Measurements from ENCODE around the gene PSMA8. TPM values are rescaled to one million over a fixed set of nuclear protein-coding genes. Genes with fewer than 3 reads are reported as not detected.
"Not testable (repeated sequence)": the region's sequence is repeated elsewhere in the genome, so short reads cannot be mapped to it uniquely, and the experiment has no call there.

Gene PSMA8
- total RNA-seq, 1 donor from 2014 or later = not detected

GRCh38 chr18:26104035-26104434 is 29.6 kb upstream of the PSMA8 start:
- H3K27ac Mint-ChIP-seq (ENCODE audit: unreplicated experiment) = no peak overlapping the region
- peaks cover 2% of the 10 kb centered on the region for H3K27me3 Mint-ChIP-seq (ENCODE audit: low read depth)
- no peaks in the 10 kb centered on the region for H3K36me3 Mint-ChIP-seq (ENCODE audit: low read depth)
- H3K4me1 Mint-ChIP-seq (ENCODE audit: low read depth) = no peaks in the 10 kb centered on the region
- no peak overlapping the region for H3K4me3 Mint-ChIP-seq (ENCODE audit: unreplicated experiment)
- no peak for DNase-seq (ENCODE audit: low spot score)
- TF ChIP-seq CTCF (IDR thresholded peaks at IDR 0.05) = no peak
- H3K9me3 Mint-ChIP-seq (ENCODE audit: low read depth) = peaks cover 4% of the 10 kb centered on the region

- Mint-ChIP-seq H3K27me3 (ENCODE audit: low read depth) (peaks cover 5% of the 10 kb centered on the region), H3K9me3 (ENCODE audit: low read depth) (peaks cover 15% of the 10 kb centered on the region), H3K36me3 (ENCODE audit: low read depth) (peaks cover 3% of the 10 kb centered on the region), H3K4me3 (ENCODE audit: unreplicated experiment) (no peak overlapping the region), H3K27ac (ENCODE audit: unreplicated experiment) (no peak overlapping the region), H3K4me1 (ENCODE audit: low read depth) (no peaks in the 10 kb centered on the region)
- no peak for TF ChIP-seq CTCF (IDR thresholded peaks at IDR 0.05)
- no peak for DNase-seq (ENCODE audit: low spot score)
Observed at GRCh38 chr18:26119246-26119645, 14.4 kb upstream of the PSMA8 start.

- H3K27ac Mint-ChIP-seq (ENCODE audit: unreplicated experiment) = no peak overlapping the region
Observed at GRCh38 chr18:26121476-26121875, 12.2 kb upstream of the PSMA8 start.

DNA sequence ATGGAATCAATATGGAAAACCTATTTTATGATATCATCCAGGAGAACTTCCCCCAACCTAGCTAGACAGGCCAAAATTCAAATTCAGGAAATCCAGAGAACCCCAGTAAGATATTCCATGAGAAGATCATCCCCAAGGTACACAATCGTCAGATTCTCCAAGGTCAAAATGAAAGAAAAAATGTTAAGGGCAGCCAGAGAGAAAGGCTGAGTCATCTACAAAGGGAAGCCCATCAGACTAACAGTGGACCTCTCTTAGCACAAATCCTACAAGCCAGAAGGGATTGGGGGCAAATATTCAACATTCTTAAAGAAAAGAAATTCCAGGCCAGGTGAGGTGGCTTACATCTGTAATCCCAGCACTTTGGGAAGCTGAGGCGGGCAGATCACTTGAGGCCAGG is 11.7 kb upstream of the PSMA8 start:
- H3K27ac Mint-ChIP-seq (ENCODE audit: unreplicated experiment); DNase-seq (ENCODE audit: low spot score); H3K4me3 Mint-ChIP-seq (ENCODE audit: unreplicated experiment); H3K27me3 Mint-ChIP-seq (ENCODE audit: low read depth); H3K4me1 Mint-ChIP-seq (ENCODE audit: low read depth); H3K36me3 Mint-ChIP-seq (ENCODE audit: low read depth): not testable (repeated sequence)
- H3K9me3 Mint-ChIP-seq (ENCODE audit: low read depth) = peaks cover 15% of the 10 kb centered on the region

More at GRCh38 chr18:26121476-26121875, 12.2 kb upstream of the PSMA8 start:
- Mint-ChIP-seq H3K27me3 (ENCODE audit: low read depth) (peaks cover 5% of the 10 kb centered on the region), H3K9me3 (ENCODE audit: low read depth) (peaks cover 15% of the 10 kb centered on the region), H3K36me3 (ENCODE audit: low read depth) (peaks cover 3% of the 10 kb centered on the region), H3K4me1 (ENCODE audit: low read depth) (no peaks in the 10 kb centered on the region), H3K4me3 (ENCODE audit: unreplicated experiment) (no peak overlapping the region)
- DNase-seq (ENCODE audit: low spot score) = no peak
- TF ChIP-seq CTCF (IDR thresholded peaks at IDR 0.05) = no peak

GRCh38 chr18:26127786-26128185 is 5.9 kb upstream of the PSMA8 start:
- Mint-ChIP-seq H3K27me3 (ENCODE audit: low read depth) (peaks cover 3% of the 10 kb centered on the region), H3K4me3 (ENCODE audit: unreplicated experiment) (no peak overlapping the region)

GRCh38 chr18:26128192-26128591 is 5.5 kb upstream of the PSMA8 start:
- H3K4me3 Mint-ChIP-seq (ENCODE audit: unreplicated experiment); H3K27me3 Mint-ChIP-seq (ENCODE audit: low read depth); H3K36me3 Mint-ChIP-seq (ENCODE audit: low read depth); H3K4me1 Mint-ChIP-seq (ENCODE audit: low read depth); H3K27ac Mint-ChIP-seq (ENCODE audit: unreplicated experiment); DNase-seq (ENCODE audit: low spot score); H3K9me3 Mint-ChIP-seq (ENCODE audit: low read depth): not testable (repeated sequence)

More at GRCh38 chr18:26127786-26128185, 5.9 kb upstream of the PSMA8 start:
- Mint-ChIP-seq H3K4me1 (ENCODE audit: low read depth) (no peaks in the 10 kb centered on the region), H3K27ac (ENCODE audit: unreplicated experiment) (no peak overlapping the region), H3K9me3 (ENCODE audit: low read depth) (peaks cover 7% of the 10 kb centered on the region), H3K36me3 (ENCODE audit: low read depth) (peaks cover 3% of the 10 kb centered on the region)
- TF ChIP-seq CTCF (IDR thresholded peaks at IDR 0.05) = no peak
- DNase-seq (ENCODE audit: low spot score) = no peak

All from chondrocyte (in vitro differentiated cells).